ENCODE measurements around the gene PLEKHB2.

DNA sequence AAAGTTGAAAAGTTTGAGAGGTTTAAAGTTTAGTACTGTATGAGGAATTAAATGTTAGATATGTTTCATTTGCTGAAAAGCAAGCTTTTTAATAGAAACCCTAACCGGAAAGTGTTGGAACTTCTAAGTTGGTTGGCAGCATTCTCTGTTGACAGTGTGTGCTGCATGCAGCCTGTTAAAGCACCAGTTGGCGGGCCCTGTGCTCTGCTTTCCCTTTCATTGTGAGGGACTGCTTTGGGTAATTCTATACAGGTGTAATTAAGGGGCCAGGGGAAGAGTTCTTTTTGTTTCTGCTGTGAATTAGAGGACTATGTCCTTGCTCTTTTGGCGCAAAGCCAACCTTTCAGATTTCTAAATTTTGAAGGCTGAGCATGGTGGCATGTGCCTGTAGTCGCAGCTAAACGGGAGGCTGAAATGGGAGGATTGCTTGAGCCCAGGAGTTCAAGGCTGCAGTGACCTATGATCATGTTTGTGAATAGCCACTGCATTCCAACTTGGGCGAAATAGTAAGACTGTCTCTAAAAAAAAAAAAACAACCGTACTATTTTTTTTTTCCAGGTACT is 20.1 kb downstream of the PLEKHB2 start:
- TF ChIP-seq POLR2A (IDR thresholded peaks at IDR 0.05; ENCODE audit: low read length) (no peak), GATA1 (IDR thresholded peaks at IDR 0.05; ENCODE audit: low read depth, low read length) (no peak)
